Esophagus squamous epithelium (tissue), 5 donors: ENCODE results near the gene ARPC1A. TPM values are rescaled to one million over a fixed set of nuclear protein-coding genes. Genes with fewer than 3 reads are reported as not detected.

Source experiments
- DNase-seq: peaks from one replicate; lab custom pipeline; 2025; lab: John Stamatoyannopoulos, UW
- H3K27ac ChIP-seq, 4 donors: fragments of 200-600 bp; sonication (generic); one replicate each; pipeline ENCODE4 v1.5.1; 2016 to 2019; ENCODE audit warnings: mild to moderate bottlenecking in 1 of 4
- H3K27me3 ChIP-seq, 4 donors: fragments of 200-600 bp; sonication (generic); 1 replicate in 3 of 4; 2 replicates in 1 of 4; pipeline versions ENCODE4 v1.5.1 to v1.6.0; 2017 to 2021; ENCODE audit warnings: antibody characterized with exemption in 1 of 4
- H3K36me3 ChIP-seq, 3 donors: fragments of 200-600 bp; sonication (generic); one replicate each; pipeline ENCODE4 v1.5.1; 2016 to 2019
- H3K4me1 ChIP-seq, 3 donors: fragments of 200-600 bp; sonication (generic); one replicate each; pipeline ENCODE4 v1.5.1; 2017 to 2019
- H3K4me3 ChIP-seq, 4 donors: fragments of 200-600 bp; sonication (generic); 1 replicate in 3 of 4; 2 replicates in 1 of 4; pipeline ENCODE4 v1.5.1; 2016 to 2019; ENCODE audit warnings: mild to moderate bottlenecking in 2 of 4, moderate library complexity in 1 of 4
- H3K9me3 ChIP-seq, 3 donors: fragments of 200-600 bp; sonication (generic); one replicate each; pipeline ENCODE4 v1.5.1; 2016 to 2019
- POLR2A ChIP-seq, 4 donors: fragments of 450-650 bp; IDR thresholded peaks; one replicate each; pipeline ENCODE4 v1.6.1; 2017; ENCODE audit warnings: antibody characterized with exemption in 4 of 4, mild to moderate bottlenecking in 4 of 4, moderate library complexity in 3 of 4
- WGBS, 2 donors: methylation state at CpG; one replicate each; pipeline ENCODE4 v1.1.5; 2018; 5-methylcytosine and 5-hydroxymethylcytosine counted together
- intact Hi-C: fragments of 100-400 bp; cut with DNase I; formaldehyde crosslinking; loops from one replicate; pipeline ENCODE4 v1.15.0; 2022
- total RNA-seq, 4 donors: library from RNA; depleted of rRNA; stranded (reverse); fragments of >200 nt; gene quantifications; one replicate each; pipeline ENCODE4 v1.1.0, GENCODE V29; 2016
- TF ChIP-seq, protein P1 (sequence below), 6 experiments: fragments of 450-650 bp in 4 of 6; fragments of 200-600 bp in 2 of 6; sonication (generic) in 2 of 6; IDR thresholded peaks; one replicate each; pipeline ENCODE4 v1.5.1; 2016 to 2019; ENCODE audit warnings: antibody characterized with exemption in 6 of 6, mild to moderate bottlenecking in 4 of 6, moderate library complexity in 4 of 6
- donor health status: DM: yes; HTN: yes; CAD: no.

Gene ARPC1A
- total RNA-seq, 4 donors from 2014 or later, result 114 to 155 (median 154) TPM

- DNase-seq, result no peak
- Histone ChIP-seq H3K4me3 (no peak overlapping the region), H3K27me3 (no peaks in the 10 kb centered on the region), H3K9me3 (no peaks in the 10 kb centered on the region), H3K36me3 (no peaks in the 10 kb centered on the region), H3K4me1 (no peaks in the 10 kb centered on the region), H3K27ac (no peak overlapping the region)
- TF ChIP-seq POLR2A (IDR thresholded peaks at IDR 0.05), result no peak
- TF ChIP-seq, protein P1, sequence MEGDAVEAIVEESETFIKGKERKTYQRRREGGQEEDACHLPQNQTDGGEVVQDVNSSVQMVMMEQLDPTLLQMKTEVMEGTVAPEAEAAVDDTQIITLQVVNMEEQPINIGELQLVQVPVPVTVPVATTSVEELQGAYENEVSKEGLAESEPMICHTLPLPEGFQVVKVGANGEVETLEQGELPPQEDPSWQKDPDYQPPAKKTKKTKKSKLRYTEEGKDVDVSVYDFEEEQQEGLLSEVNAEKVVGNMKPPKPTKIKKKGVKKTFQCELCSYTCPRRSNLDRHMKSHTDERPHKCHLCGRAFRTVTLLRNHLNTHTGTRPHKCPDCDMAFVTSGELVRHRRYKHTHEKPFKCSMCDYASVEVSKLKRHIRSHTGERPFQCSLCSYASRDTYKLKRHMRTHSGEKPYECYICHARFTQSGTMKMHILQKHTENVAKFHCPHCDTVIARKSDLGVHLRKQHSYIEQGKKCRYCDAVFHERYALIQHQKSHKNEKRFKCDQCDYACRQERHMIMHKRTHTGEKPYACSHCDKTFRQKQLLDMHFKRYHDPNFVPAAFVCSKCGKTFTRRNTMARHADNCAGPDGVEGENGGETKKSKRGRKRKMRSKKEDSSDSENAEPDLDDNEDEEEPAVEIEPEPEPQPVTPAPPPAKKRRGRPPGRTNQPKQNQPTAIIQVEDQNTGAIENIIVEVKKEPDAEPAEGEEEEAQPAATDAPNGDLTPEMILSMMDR (IDR thresholded peaks at IDR 0.05), result no peak
- 81 to 82% methylated on average over 5 to 13 of the region's 19 CpGs for WGBS, 2 donors
- intact Hi-C loops, result no loop called here
Observed at GRCh38 chr7:99301496-99301895, 24.2 kb upstream of the ARPC1A start.

- no peak overlapping the region for H3K27ac ChIP-seq
- intact Hi-C loops, result no loop called here
- H3K27me3 ChIP-seq, result no peaks in the 10 kb centered on the region
- no peaks in the 10 kb centered on the region for H3K4me1 ChIP-seq
- H3K4me3 ChIP-seq, result no peak overlapping the region
- 83 to 91% methylated on average over 13 to 14 of the region's 16 CpGs for WGBS, 2 donors
- H3K36me3 ChIP-seq, result no peaks in the 10 kb centered on the region
- peaks cover 0 to 6% (median 5%) of the 10 kb centered on the region in 3 donors for H3K9me3 ChIP-seq
- DNase-seq, result no peak
- TF ChIP-seq POLR2A (IDR thresholded peaks at IDR 0.05), result no peak
- TF ChIP-seq, protein P1 (IDR thresholded peaks at IDR 0.05), result no peak
Observed at GRCh38 chr7:99305473-99306260, 20.0 kb upstream of the ARPC1A start.

GRCh38 chr7:99308461-99309074, 17.1 kb upstream of the ARPC1A start:
- WGBS, 2 donors, result 53 to 70% methylated on average over 7 of the region's 7 CpGs
- H3K27ac ChIP-seq, result peak overlapping the region in 2 of 4 donors; percentile 39 to 47
- no peak overlapping the region for H3K4me3 ChIP-seq
- peaks cover 0 to 6% (median 5%) of the 10 kb centered on the region in 3 donors for H3K9me3 ChIP-seq
- H3K27me3 ChIP-seq, result no peaks in the 10 kb centered on the region
- H3K4me1 ChIP-seq, result peaks cover 0 to 13% (median 4%) of the 10 kb centered on the region in 3 donors
- intact Hi-C loops, result no loop called here
- no peaks in the 10 kb centered on the region for H3K36me3 ChIP-seq
- no peak for DNase-seq
- TF ChIP-seq, protein P1 (IDR thresholded peaks at IDR 0.05), result no peak
- no peak for TF ChIP-seq POLR2A (IDR thresholded peaks at IDR 0.05)

DNA sequence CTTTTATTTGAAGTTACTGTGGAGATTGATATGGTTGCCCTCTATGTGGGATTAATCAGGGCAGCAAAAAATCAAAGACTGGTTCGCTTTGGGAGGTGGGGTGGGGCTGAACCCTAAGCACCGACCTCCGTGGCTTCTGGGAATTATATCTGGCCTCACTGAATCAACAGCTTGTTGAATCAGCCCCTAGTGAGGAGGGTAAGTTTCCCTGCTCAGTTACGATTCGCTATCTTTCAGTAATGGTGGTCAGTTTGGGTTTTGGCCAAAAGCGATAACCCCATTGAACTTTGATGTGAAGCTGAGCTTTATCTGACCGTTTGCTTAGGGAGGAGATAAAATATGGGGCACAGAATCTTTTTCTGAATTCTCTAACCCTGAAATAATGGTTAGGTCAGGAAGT, 16.6 kb upstream of the ARPC1A start:
- WGBS, 2 donors, result 80 to 90% methylated on average over 6 to 7 of the region's 7 CpGs
- intact Hi-C loops, result no loop called here
- Histone ChIP-seq H3K4me3 (no peak overlapping the region), H3K36me3 (no peaks in the 10 kb centered on the region), H3K27ac (peak overlapping the region in 2 of 4 donors; percentile 23 to 47), H3K4me1 (peaks cover 0 to 15% (median 4%) of the 10 kb centered on the region in 3 donors), H3K9me3 (peaks cover 0 to 6% (median 5%) of the 10 kb centered on the region in 3 donors), H3K27me3 (no peaks in the 10 kb centered on the region)
- TF ChIP-seq, protein P1 (IDR thresholded peaks at IDR 0.05), result no peak
- no peak for TF ChIP-seq POLR2A (IDR thresholded peaks at IDR 0.05)
- no peak for DNase-seq

DNA sequence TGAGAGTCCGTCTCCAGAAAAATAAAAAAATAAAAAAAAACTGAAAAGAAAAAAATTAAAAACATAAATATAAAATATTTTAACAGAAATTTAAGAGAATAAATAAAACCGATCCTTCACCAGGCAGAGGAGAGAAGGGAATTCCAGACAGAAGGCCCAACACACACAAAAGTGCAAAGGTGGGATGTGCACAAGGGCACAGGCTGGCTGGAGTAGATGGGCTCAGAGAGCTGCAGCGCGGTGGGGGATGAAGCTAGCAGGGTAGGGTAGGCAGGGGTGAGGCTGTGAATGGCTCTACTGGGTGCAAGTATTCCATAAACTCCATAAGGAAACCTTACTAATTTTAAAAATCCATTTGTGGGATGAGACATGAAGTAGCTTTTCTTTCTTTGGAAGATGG, 15.7 kb upstream of the ARPC1A start:
- WGBS, 2 donors, result 86 to 97% methylated on average over 3 to 4 of the region's 4 CpGs
- Histone ChIP-seq H3K36me3 (no peaks in the 10 kb centered on the region), H3K27me3 (no peaks in the 10 kb centered on the region), H3K4me3 (no peak overlapping the region), H3K27ac (no peak overlapping the region), H3K4me1 (peaks cover 0 to 22% (median 4%) of the 10 kb centered on the region in 3 donors), H3K9me3 (peaks cover 0 to 6% (median 5%) of the 10 kb centered on the region in 3 donors)
- intact Hi-C loops, result no loop called here
- DNase-seq, result no peak
- TF ChIP-seq POLR2A (IDR thresholded peaks at IDR 0.05), result no peak
- TF ChIP-seq, protein P1 (IDR thresholded peaks at IDR 0.05), result no peak
